Stimulated activated CD8-positive, alpha-beta memory T cell treated with anti-CD3 and anti-CD28 coated beads, Interleukin-15, amount 100 ng/mL, for 24 hours (primary cell): Measurements from ENCODE around the gene IDUA.
"Not testable (repeated sequence)": the region's sequence is repeated elsewhere in the genome, so short reads cannot be mapped to it uniquely, and the experiment has no call there.

ENCODE experiments used
- DNase-seq: peaks from one replicate; pipeline ENCODE4 v3.0.0-alpha.2; 2020; ENCODE audit warnings: low read depth

Gene IDUA

GRCh38 chr4:987624-988513 lies 1.0 kb downstream of the IDUA start:
- DNase-seq = no peak

- no peak for DNase-seq
Measured at GRCh38 chr4:988726-989721, 2.2 kb downstream of the IDUA start.

- DNase-seq = no peak
Measured at GRCh38 chr4:989722-990471, 3.1 kb downstream of the IDUA start.

- DNase-seq = no peak
Measured at GRCh38 chr4:990746-991367, 4.0 kb downstream of the IDUA start.

- DNase-seq = no peak
Measured at GRCh38 chr4:991451-992296, 4.8 kb downstream of the IDUA start.

GRCh38 chr4:992297-993110 lies 5.7 kb downstream of the IDUA start:
- no peak for DNase-seq

- no peak for DNase-seq
Measured at GRCh38 chr4:993111-994029, 6.5 kb downstream of the IDUA start, which contains the start of gene SLC26A1. TSS of gene SLC26A1 (minus strand) at chr4:993404. CDS start at chr4:991703, 1,701 bp downstream.

GRCh38 chr4:995311-996026 lies 8.6 kb downstream of the IDUA start:
- no peak for DNase-seq

- no peak for DNase-seq
Measured at GRCh38 chr4:996030-996996, 9.5 kb downstream of the IDUA start.

- DNase-seq = no peak
Measured at GRCh38 chr4:996997-997374, 10.1 kb downstream of the IDUA start.

GRCh38 chr4:997375-998071 lies 10.7 kb downstream of the IDUA start:
- DNase-seq = no peak

- DNase-seq = no peak
Measured at GRCh38 chr4:998096-998691, 11.3 kb downstream of the IDUA start.

GRCh38 chr4:999240-999863 lies 12.5 kb downstream of the IDUA start:
- DNase-seq = not testable (repeated sequence)

GRCh38 chr4:999882-1000425 lies 13.1 kb downstream of the IDUA start:
- DNase-seq = no peak
